NCI-H187 (cell line): Measurements from ENCODE around the gene TPSD1.
"Not testable (repeated sequence)": the region's sequence is repeated elsewhere in the genome, so short reads cannot be mapped to it uniquely, and the experiment has no call there.

Experiments
- DNase-seq, 2 experiments: peaks; one replicate each; lab custom pipeline; 2025; lab: John Stamatoyannopoulos, UW

Gene TPSD1

DNA sequence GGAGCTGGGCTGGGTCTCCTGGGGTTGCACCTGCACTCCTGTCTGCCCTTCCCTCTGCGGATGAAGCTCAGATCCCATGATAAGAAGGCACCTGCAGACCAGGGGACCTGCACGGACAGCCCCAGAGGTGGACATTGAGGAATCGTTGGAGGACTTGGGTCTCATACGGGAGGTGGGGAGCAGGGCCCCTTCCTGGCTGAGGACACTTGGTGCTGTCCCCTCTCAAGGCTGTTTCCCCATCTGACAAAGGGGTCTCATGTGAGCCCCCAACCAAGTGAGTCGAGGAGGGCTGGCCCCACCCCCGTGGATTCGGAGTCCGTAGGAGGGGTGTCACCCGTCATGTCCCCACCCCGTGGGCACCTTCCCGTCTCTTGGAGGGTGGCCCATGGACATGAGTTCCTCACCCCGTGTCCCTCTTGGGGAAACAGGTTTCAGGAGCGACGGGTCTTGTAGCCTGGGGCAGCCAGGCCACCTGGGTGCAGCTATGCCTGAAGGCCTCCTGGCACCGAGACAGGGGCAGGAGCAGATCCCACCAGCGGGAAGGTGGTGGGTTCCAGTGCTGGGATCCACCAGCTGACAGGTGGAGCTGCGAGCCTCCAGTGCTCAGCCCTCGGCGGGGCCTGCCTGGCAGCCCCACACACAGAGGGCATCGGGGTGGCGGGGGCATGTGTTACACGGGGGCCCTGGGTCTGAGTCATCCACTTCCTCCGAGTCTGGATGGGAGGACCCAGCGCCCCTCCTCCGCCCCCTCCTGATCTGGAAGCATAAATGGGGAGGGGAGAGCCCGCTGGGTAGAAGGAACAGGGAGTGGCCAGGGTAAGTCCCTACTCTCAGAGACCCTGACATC lies at the start of gene TPSD1:
TPSD1 (plus strand) TSS at position 794 of the 847 bp plus-strand sequence. CDS start 212 bp downstream, outside the sequence.
- not testable (repeated sequence) for DNase-seq

DNA sequence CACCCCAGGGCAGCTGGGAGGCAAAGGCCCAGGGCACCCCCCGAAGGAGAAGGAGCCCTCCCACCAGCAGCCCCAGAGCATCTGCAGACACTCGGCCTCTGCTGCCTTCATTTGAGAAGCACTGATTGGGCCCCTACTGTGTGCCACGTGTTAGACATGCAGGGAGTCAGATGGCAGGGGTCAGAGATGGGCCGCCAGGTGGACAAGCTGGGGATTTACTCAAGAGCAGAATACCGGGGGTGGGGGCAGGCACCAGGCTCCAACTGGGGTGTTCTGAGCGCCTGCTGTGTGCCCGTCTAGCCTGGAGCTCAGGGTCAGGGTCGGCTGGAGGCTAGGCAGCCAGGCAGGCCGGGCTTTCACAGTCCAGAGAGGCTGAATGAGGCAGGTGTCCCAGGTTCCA lies 49.5 kb upstream of the TPSD1 start:
- no peak for DNase-seq

DNA sequence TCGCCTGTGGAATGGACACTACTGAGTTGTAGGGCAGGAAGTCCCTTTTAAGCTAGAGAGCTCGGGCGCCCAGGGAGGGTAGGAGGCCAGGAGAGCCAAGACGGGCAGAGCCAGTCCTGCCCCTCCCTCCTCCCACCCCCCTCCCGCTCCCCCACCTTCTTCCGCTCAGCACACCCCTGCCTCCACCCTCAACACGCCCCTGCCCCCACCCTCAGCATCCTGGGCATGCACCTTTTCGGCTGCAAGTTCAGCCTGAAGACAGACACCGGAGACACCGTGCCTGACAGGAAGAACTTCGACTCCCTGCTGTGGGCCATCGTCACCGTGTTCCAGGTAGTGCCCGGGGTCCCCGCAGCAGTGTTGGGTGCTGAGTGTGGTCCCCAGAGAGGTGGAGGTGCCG lies 49.1 kb upstream of the TPSD1 start:
- no peak for DNase-seq

DNA sequence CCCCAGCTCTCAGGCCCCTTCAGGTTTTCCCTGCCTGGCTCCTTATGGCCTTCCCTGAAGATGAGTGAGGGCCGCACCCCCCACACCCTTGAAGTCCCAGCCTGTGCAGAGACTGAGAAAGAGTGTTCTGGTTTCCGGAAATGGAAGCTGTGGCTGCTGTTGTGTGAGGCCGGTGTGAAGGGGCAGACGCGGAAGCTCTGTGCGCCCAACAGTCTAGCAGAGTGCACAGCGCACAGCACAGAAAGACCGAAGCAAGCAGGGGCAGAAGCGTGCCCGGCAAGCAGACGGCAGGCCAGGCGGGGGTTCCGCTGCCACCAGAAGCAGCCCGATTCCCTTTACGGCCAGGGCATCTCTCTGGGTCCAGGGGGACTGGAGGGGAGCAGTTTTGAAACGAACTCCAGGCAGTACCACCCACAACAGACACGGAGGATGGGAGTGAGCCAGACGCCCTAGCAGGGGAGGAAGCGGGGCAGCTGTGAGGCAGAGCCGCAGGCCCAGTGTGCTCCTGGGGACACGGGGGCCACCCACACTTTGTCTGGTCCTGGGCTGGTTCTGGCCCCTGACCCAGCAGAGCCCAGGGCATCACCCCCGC lies 47.5 kb upstream of the TPSD1 start:
- DNase-seq, result no peak

DNA sequence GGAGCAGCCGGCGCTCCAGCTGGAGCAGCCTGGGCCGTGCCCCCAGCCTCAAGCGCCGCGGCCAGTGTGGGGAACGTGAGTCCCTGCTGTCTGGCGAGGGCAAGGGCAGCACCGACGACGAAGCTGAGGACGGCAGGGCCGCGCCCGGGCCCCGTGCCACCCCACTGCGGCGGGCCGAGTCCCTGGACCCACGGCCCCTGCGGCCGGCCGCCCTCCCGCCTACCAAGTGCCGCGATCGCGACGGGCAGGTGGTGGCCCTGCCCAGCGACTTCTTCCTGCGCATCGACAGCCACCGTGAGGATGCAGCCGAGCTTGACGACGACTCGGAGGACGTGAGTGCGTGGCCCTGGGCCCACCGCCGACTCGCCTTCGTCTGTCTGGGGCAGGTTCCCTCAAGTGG lies 46.8 kb upstream of the TPSD1 start:
- no peak for DNase-seq

DNA sequence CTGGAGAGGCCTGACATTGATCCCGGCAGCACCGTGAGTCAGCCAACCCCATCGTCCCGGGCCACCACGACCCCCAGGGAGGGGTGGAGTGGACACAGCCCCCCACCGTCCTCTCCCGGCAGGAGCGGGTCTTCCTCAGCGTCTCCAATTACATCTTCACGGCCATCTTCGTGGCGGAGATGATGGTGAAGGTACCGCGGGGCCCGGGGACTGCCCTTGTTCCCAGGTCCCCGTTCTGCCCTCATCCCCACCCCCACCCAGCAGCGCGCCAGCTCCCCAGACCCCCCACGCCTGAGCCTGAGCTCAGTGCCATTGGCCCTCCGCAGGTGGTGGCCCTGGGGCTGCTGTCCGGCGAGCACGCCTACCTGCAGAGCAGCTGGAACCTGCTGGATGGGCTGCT lies 45.4 kb upstream of the TPSD1 start:
- DNase-seq, result no peak

DNA sequence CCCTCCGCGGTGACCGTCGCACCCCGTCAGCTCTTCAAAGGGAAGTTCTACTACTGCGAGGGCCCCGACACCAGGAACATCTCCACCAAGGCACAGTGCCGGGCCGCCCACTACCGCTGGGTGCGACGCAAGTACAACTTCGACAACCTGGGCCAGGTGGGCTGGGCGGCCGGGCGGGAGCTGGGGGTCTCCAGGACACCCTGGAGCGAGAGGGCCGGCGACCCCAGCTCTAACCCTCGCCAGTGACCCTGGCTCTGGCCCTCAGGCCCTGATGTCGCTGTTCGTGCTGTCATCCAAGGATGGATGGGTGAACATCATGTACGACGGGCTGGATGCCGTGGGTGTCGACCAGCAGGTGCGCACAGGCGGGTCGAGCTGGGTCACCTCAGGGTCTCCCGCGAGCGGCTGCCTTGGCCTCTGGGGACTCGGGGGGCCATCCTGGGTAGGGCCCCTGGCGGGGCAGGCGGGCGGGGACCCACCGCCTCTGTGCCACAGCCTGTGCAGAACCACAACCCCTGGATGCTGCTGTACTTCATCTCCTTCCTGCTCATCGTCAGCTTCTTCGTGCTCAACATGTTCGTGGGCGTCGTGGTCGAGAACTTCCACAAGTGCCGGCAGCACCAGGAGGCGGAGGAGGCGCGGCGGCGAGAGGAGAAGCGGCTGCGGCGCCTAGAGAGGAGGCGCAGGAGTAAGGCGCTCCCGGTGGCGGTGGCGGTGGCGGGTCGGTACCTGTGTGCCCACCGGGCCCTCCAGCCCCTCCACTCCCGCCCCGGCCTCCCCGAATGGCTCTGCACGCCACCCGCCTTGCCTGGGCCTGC lies 44.2 kb upstream of the TPSD1 start:
- no peak for DNase-seq

DNA sequence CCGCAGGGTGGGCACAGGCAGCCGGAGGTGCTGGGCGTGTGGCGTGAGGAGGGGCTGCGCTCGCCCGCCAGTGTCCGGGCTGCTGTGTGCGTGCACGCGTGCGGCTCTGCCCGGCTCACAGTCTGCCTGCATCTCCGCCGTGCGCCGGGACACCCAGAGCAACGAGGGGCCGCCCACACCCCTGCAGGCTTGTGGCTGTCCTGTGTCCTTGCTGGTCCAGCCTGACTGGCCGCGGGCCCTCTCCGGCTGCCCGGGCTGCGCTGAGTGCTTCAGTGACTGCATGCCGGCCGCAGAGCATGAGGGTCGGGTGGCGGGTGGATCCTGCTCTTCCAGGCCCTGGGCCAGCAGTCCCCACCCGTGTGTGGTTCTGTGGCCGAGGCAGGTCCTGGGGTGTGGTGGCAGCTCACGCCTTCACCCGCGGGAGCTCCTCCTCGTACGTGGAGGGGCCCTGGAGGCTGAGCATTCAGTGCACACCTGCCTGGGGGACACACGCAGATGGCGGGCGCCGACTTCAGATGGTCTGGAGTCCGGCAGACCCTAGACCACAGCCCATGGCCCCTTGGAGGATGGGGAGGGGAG lies 43.2 kb upstream of the TPSD1 start:
- DNase-seq, result no peak

DNA sequence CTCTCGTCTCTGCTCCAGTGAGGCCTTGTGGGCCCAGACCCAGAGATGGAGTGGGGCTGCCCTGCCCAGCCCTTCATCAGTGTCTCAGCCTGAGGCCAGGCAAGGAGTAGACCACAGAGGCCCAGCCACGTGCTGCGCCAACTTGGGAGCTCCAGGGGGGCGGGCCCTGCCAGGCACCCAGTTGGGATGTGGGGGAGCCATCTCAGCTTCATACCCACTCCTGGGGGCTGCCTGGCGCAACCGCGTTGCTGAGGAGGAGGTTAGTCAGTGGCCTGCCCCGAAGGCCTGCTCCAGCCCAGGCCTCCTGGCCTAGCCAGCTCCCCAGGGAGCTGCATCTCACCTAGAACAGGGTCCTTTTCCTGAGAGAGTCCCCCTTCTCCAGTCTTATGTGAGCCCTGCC lies 42.6 kb upstream of the TPSD1 start:
- DNase-seq, result no peak

DNA sequence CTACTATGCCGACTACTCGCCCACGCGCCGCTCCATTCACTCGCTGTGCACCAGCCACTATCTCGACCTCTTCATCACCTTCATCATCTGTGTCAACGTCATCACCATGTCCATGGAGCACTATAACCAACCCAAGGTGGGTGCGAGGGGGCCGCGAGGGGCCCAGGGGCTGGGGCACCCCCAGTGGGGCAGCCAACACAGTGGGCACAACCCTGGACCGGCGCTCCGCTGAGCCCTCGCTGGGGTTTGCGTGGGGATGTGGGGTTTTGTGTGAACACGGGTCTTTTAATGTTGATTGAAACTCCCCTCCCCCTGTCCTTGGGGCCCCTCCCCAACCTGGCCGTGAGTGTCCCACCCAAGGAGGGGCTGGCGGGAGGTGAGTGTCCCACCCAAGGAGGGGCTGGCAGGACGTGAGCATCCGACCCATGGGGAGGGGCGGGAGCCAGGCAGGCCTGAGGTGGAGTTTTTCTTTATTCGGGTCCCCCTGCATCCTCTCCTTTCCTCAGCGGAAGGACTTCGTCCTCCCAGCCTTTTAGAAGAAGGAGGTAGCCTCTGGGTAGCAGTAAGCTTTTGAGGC lies 42.0 kb upstream of the TPSD1 start:
- DNase-seq, result no peak

DNA sequence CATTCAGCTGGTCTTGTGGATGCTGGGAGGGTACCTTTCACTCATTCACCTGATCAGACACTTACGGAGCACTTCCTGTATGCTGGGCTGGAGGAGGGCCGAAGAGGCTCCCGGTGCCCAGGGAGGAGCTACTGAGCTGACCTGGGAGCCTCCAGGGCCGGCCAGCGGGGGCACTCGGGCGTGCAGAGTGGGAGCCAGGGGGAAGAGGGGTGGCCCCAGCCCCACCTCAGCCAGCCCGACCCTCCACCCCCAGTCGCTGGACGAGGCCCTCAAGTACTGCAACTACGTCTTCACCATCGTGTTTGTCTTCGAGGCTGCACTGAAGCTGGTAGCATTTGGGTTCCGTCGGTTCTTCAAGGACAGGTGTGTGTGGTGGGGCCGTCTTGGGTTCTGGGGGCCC lies 41.1 kb upstream of the TPSD1 start:
- no peak for DNase-seq

DNA sequence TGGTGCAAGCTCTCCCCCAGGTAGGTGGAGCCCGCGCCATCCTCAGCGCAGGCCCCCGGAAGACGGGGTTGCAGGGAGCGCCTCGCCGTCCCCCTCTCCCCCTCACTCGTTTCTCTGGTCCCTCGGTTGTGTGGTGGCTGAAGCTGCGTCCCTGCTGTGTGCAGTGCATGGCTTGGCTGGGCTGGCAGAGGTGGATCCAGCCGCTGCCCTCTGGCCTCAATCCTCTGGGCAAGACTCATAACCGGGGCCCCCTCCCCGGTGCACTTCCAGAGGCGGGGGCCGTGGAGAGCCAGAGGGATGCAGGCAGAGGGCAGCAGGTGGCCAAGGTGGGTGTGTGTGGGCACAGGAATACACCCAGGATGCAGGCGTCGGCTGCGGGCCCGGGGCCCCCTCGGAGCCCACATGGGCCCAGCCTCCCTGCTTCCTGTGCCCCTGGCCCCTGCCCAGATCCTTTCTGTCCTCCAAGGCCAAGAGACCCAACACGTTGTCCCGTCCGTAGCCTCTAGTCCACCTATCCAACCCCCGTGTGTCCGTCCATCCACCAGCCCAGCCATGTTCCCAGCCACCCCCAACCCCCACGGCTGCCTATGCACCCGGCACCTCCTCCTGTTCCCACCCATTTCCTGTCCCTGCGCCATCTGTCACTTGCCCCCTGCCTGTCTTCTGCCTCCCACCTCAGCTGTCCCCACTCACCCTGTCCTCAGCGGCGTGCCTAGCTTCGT lies 40.1 kb upstream of the TPSD1 start:
- no peak for DNase-seq

DNA sequence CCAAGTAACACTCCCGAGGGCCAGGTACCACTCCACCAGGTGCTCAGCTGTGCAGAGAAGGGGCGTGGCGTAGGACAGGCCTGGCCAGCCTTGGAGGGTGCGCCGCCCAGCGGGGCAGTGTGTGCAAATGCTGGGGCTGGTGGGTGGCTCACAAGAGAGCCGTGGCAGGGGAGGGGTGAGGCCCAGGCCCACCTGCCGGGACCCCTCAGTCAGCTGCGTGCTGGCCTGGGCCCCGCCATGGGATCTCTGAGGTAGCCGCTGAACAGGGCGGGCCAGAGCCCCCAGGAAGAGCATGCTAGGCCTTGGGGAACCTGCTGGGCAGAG lies 39.6 kb upstream of the TPSD1 start:
- no peak for DNase-seq

DNA sequence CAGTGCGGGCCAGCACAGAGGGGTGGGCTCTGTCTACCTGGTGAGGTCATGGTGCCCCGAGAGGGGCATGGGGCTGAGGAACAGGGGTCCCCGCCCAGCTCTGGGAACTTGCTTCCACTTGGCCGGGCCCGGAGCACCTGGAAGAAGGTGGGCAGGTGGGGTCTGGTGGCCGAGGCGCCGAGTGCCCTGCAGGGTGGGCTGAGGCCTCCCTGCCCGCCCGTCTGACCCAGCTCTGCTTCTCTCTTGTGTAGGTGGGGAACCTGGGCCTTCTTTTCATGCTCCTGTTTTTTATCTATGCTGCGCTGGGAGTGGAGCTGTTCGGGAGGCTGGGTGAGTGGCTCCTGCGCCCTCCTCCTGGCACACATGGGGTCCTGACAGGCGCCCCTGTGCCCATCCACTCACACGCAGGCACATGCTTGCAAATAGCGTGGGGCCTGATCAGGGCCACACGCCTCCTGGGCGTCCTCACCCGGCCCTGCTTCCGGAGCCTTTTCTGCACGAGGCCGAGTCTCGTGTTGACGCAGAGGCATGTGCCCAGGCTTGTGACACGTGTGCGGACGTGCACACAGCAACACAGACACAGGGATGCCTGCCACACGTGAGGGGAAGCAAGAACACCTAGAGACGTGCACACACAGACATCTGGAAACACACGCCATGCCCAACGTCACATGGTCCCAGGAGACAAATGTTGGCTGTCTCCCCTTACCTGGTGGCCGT lies 39.0 kb upstream of the TPSD1 start:
- no peak for DNase-seq

DNA sequence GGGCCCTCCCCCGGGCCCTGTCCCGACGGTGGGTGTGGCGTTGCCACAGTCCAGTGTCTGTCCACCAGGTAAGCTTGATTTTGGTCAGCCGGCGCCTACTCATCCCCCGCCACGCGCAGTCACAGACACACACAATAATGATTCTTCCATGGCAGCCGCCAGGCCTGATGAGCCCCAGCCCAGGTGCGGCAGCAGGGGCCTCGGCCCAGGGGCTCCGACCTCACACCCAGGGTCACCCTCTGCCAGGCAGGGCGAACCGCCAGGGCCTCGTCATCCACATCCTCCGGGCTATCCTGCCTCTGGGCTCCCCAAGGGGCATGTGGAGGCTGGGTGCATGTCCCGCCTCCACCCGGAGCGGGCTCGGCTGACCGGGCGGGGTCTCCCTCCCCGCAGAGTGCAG lies 38.3 kb upstream of the TPSD1 start:
- no peak for DNase-seq

DNA sequence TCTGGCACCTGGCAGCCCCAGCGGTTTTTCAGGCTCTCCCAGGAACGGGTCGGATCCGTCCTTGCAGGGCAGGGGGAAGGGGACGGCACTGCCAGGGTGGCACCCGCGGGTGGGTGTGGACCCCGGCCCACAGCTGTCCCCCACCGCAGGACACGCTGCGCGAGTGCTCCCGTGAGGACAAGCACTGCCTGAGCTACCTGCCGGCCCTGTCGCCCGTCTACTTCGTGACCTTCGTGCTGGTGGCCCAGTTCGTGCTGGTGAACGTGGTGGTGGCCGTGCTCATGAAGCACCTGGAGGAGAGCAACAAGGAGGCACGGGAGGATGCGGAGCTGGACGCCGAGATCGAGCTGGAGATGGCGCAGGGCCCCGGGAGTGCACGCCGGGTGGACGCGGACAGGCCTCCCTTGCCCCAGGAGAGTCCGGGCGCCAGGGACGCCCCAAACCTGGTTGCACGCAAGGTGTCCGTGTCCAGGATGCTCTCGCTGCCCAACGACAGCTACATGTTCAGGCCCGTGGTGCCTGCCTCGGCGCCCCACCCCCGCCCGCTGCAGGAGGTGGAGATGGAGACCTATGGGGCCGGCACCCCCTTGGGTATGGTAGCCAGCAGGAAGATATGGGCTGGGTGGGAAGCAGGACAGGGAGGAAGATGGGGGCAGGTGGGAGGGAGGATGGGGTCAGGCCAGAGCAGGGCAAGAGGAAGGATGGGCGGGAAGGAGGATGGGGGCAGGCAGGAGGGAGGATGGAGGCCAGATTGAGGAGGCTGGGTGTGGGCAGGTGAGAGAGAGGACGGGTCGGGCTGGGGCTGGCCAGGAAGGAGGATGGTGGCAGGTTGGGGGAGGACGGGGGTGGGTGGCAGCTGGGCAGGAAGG lies 37.6 kb upstream of the TPSD1 start:
- DNase-seq, result no peak

DNA sequence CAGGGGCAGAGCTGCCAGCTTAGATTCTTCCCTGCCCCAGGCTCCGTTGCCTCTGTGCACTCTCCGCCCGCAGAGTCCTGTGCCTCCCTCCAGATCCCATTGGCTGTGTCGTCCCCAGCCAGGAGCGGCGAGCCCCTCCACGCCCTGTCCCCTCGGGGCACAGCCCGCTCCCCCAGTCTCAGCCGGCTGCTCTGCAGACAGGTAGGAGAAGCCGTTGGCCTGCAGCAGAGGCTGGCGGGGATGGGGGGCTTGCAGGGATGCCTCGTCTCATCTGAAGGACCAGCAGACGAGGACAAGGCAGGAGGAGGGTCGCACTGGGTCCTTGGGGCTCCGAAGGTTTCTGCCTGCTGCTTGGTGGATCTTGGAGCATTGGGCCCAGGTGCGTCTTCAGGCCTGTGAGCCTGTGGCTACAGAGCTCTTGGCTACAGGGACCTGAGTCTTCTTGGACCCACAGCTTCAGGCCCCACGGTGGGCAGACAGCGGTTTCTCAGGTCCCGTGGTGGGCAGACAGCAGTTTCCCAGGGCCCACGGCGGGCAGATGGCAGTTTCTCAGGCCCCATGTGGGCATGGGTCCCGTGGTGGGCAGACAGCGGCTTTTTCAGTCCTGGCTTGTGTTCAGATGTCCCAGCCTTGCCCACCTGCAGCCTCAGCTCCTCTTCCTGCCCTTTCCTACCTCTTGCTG lies 36.8 kb upstream of the TPSD1 start:
- DNase-seq, result no peak

DNA sequence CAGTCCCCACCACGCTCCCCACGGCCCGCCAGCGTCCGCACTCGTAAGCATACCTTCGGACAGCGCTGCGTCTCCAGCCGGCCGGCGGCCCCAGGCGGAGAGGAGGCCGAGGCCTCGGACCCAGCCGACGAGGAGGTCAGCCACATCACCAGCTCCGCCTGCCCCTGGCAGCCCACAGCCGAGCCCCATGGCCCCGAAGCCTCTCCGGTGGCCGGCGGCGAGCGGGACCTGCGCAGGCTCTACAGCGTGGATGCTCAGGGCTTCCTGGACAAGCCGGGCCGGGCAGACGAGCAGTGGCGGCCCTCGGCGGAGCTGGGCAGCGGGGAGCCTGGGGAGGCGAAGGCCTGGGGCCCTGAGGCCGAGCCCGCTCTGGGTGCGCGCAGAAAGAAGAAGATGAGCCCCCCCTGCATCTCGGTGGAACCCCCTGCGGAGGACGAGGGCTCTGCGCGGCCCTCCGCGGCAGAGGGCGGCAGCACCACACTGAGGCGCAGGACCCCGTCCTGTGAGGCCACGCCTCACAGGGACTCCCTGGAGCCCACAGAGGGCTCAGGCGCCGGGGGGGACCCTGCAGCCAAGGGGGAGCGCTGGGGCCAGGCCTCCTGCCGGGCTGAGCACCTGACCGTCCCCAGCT lies 35.7 kb upstream of the TPSD1 start:
- no peak for DNase-seq
